HepG2 (cell line): ENCODE measurements around the gene MAPK11. TPM values are rescaled to one million over a fixed set of nuclear protein-coding genes. Genes with fewer than 3 reads are reported as not detected.

Source experiments
- ARNT2 ChIP-seq: sonication (generic); formaldehyde crosslinking; IDR thresholded peaks from 2 replicates; pipeline ENCODE4 v1.8.0; 2022; ENCODE audit warnings: mild to moderate bottlenecking, low read depth, missing genetic modification reagents, moderate library complexity
- CENPX ChIP-seq: sonication (generic); formaldehyde crosslinking; IDR thresholded peaks from 2 replicates; pipeline ENCODE4 v1.9.0; 2021; ENCODE audit warnings: mild to moderate bottlenecking, missing genetic modification reagents, moderate library complexity
- ELF3 ChIP-seq: IDR thresholded peaks from 2 replicates; pipeline ENCODE4 v1.6.1; 2016; ENCODE audit warnings: missing genetic modification reagents, missing compliant biosample characterization
- HDAC2 ChIP-seq: sonication (generic); formaldehyde crosslinking; IDR thresholded peaks from 2 replicates; pipeline ENCODE4 v1.4.0; 2020; ENCODE audit warnings: missing genetic modification reagents
- MIER2 ChIP-seq: IDR thresholded peaks from 2 replicates; pipeline ENCODE4 v1.6.1; 2016; ENCODE audit warnings: missing biosample characterization, missing genetic modification reagents
- MXI1 ChIP-seq: IDR thresholded peaks from 3 replicates; pipeline ENCODE4 v1.6.1; 2012; ENCODE audit warnings: low read depth, low read length, inconsistent platforms, borderline replicate concordance
- NFYB ChIP-seq: sonication (generic); formaldehyde crosslinking; IDR thresholded peaks from 2 replicates; pipeline ENCODE4 v1.4.0; 2020; ENCODE audit warnings: missing genetic modification reagents
- RERE ChIP-seq: IDR thresholded peaks from 2 replicates; pipeline ENCODE4 v1.6.1; 2016; ENCODE audit warnings: low read depth, missing genetic modification reagents, missing compliant biosample characterization
- RFXAP ChIP-seq: sonication (generic); formaldehyde crosslinking; IDR thresholded peaks from 2 replicates; pipeline ENCODE4 v1.4.0; 2020; ENCODE audit warnings: missing genetic modification reagents, borderline replicate concordance
- TSC22D2 ChIP-seq: sonication (generic); formaldehyde crosslinking; IDR thresholded peaks from 2 replicates; pipeline ENCODE4 v1.5.1; 2020; ENCODE audit warnings: missing genetic modification reagents, mild to moderate bottlenecking, borderline replicate concordance
- ZNF296 ChIP-seq: sonication (generic); formaldehyde crosslinking; conservative IDR thresholded peaks from 2 replicates; pipeline ENCODE4 v1.5.0; 2020; ENCODE audit warnings: mild to moderate bottlenecking, missing genetic modification reagents
- ZNF382 ChIP-seq: sonication (generic); formaldehyde crosslinking; IDR thresholded peaks from 2 replicates; pipeline ENCODE4 v1.5.0; 2020; ENCODE audit warnings: missing genetic modification reagents, mild to moderate bottlenecking, borderline replicate concordance
- ZNF44 ChIP-seq: sonication (generic); formaldehyde crosslinking; IDR thresholded peaks from 2 replicates; pipeline ENCODE4 v1.5.1; 2020; ENCODE audit warnings: mild to moderate bottlenecking, missing genetic modification reagents
- ZNF496 ChIP-seq: sonication (generic); formaldehyde crosslinking; IDR thresholded peaks from 2 replicates; pipeline ENCODE4 v1.8.1; 2023; ENCODE audit warnings: mild to moderate bottlenecking, moderate library complexity, missing genetic modification reagents; ENCODE audit not compliant: insufficient replicate concordance
- ZNF512 ChIP-seq: sonication (generic); formaldehyde crosslinking; IDR thresholded peaks from 2 replicates; pipeline ENCODE4 v1.4.0; 2020; ENCODE audit warnings: mild to moderate bottlenecking, missing genetic modification reagents
- ZNF512B ChIP-seq: sonication (generic); formaldehyde crosslinking; IDR thresholded peaks from 2 replicates; pipeline ENCODE4 v1.5.1; 2020; ENCODE audit warnings: missing genetic modification reagents, mild to moderate bottlenecking, borderline replicate concordance
- ZNF513 ChIP-seq: sonication (generic); formaldehyde crosslinking; conservative IDR thresholded peaks from 2 replicates; pipeline ENCODE4 v1.5.0; 2020; ENCODE audit warnings: missing genetic modification reagents
- ZNF672 ChIP-seq: sonication (generic); formaldehyde crosslinking; IDR thresholded peaks from 2 replicates; pipeline ENCODE4 v1.8.1; 2022; ENCODE audit warnings: missing genetic modification reagents
- polyA plus RNA-seq, 8 experiments: library from polyadenylated mRNA; depleted of rRNA in 3 of 8; stranded (reverse) in 7 of 8; unstranded in 1 of 8; fragments of >200 nt; fragmentation: Illumina TruSeq in 4 of 8; extraction: Trizol in 4 of 8; gene quantifications; 2 replicates each; pipeline versions ENCODE4 v1.2.1 to v1.2.3, GENCODE V29; 2011 to 2016; ENCODE audit warnings: low read depth in 4 of 8, missing spikeins in 1 of 8, mixed read lengths in 1 of 8; ENCODE audit not compliant: insufficient read depth in 1 of 8
- total RNA-seq, 5 experiments: library from RNA; depleted of rRNA; stranded (reverse); fragments of >200 nt; fragmentation: Illumina TruSeq; extraction: Trizol; gene quantifications; 2 replicates each; pipeline ENCODE4 v1.2.3, GENCODE V29; 2016; ENCODE audit warnings: low read depth in 1 of 5

The MAPK11 gene
- total and polyA plus RNA-seq, 2 of the 13 experiments (the other 11 are each of a cell fraction or from before 2014, with no cell fraction given) = 0.15 to 0.17 TPM

- TF ChIP-seq ZNF512 (CRISPR knock-in tag) (no peak), ZNF672 (CRISPR knock-in tag) (no peak), RFXAP (CRISPR knock-in tag) (peak; percentile 58; the same call in 1 of the 2 replicates), NFYB (CRISPR knock-in tag) (peak; percentile 11; the same call in 1 of the 2 replicates), ZNF512B (CRISPR knock-in tag) (no peak), MXI1 (peak; percentile 68; the same call in 1 of the 3 replicates), ZNF513 (CRISPR knock-in tag) (no peak), TSC22D2 (CRISPR knock-in tag) (peak; percentile 95), CENPX (no peak), ZNF496 (CRISPR knock-in tag) (no peak), RERE (CRISPR knock-in tag) (peak; percentile 41; the same call in 1 of the 2 replicates), HDAC2 (CRISPR knock-in tag) (peak; percentile 72; the same call in 1 of the 2 replicates), ZNF296 (CRISPR knock-in tag) (no peak), ZNF44 (CRISPR knock-in tag) (peak; percentile 65; the same call in 1 of the 2 replicates), ELF3 (CRISPR knock-in tag) (peak; percentile 61), MIER2 (peak; percentile 98), ARNT2 (CRISPR knock-in tag) (peak; percentile 86), ZNF382 (CRISPR knock-in tag) (no peak)
Measured at GRCh38 chr22:50270666-50271394, 650 bp upstream of the MAPK11 start (continued).
